Measurements from ENCODE around the gene SIAE. TPM values are rescaled to one million over a fixed set of nuclear protein-coding genes. Genes with fewer than 3 reads are reported as not detected.

The SIAE gene
- total and polyA plus RNA-seq, 7 donors = 9.1 to 21.8 (median 15.7) TPM

DNA sequence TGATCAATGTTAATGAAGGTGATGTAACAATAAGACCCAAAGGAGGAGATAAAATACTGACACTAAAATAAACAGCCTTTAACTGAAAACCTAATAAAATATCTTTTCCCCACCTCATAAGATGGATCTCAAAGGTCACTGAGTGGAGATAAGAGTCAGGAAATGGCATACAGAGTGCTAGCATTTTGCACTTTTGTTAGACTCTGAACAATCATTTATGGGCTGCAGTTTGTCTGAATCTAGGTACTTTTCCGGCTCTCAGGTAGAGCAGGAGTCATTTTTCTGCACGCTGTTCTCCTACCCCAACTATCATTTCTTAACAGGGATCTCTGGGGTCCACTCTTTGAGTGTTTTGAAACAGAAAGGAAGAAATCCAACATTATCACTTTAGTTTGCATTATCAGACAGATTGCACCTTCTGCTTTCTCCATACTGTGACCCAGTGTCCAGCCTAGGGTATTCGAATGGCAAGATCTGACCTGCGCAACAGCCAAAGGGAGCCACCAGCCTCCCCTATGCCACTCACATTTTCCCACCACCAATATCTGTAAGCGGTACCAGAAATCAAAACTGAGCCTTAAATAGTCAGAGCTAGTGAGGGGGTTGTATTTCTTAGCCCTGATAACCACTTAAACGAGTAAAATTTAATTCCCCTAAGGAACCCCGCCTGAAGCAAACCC is 863 bp downstream of the SIAE start:
- peak overlapping the region; percentile 77 for H3K4me3 ChIP-seq
- H3K9me3 ChIP-seq = no peaks in the 10 kb centered on the region
- DNase-seq (no peak), ATAC-seq (peak in 2 of 4 donors; percentile 15 to 33)
- intact Hi-C loops (cut with DNase I) = loop anchor here in 1 of 2 donors (5.0 kb wide), 1 partner anchor 90 kb away; the partner anchor contains the start of gene ESAM
- H3K4me1 ChIP-seq = peaks cover 14% of the 10 kb centered on the region
- TF ChIP-seq, protein P1, sequence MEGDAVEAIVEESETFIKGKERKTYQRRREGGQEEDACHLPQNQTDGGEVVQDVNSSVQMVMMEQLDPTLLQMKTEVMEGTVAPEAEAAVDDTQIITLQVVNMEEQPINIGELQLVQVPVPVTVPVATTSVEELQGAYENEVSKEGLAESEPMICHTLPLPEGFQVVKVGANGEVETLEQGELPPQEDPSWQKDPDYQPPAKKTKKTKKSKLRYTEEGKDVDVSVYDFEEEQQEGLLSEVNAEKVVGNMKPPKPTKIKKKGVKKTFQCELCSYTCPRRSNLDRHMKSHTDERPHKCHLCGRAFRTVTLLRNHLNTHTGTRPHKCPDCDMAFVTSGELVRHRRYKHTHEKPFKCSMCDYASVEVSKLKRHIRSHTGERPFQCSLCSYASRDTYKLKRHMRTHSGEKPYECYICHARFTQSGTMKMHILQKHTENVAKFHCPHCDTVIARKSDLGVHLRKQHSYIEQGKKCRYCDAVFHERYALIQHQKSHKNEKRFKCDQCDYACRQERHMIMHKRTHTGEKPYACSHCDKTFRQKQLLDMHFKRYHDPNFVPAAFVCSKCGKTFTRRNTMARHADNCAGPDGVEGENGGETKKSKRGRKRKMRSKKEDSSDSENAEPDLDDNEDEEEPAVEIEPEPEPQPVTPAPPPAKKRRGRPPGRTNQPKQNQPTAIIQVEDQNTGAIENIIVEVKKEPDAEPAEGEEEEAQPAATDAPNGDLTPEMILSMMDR (IDR thresholded peaks at IDR 0.05) = no peak
- H3K27ac ChIP-seq = peak overlapping the region; percentile 75
- no peaks in the 10 kb centered on the region for H3K27me3 ChIP-seq (ENCODE audit: insufficient read depth in 3 of 3, low read length in 2 of 3)
- peaks cover 0 to 5% of the 10 kb centered on the region in 2 donors for H3K36me3 ChIP-seq (ENCODE audit: insufficient read depth in 1 of 2, low read depth in 1 of 2)
- 54 to 59% (median 57%) methylated on average over 7 of the region's 7 CpGs for WGBS, 3 donors

- H3K9me3 ChIP-seq = no peaks in the 10 kb centered on the region
- no peak for DNase-seq
- no peaks in the 10 kb centered on the region for H3K27me3 ChIP-seq (ENCODE audit: insufficient read depth in 3 of 3, low read length in 2 of 3)
- no peak overlapping the region for H3K27ac ChIP-seq
- TF ChIP-seq, protein P1 (IDR thresholded peaks at IDR 0.05) = no peak
- 38 to 48% (median 47%) methylated on average over 3 of the region's 3 CpGs for WGBS, 3 donors
- H3K4me1 ChIP-seq = peaks cover 14% of the 10 kb centered on the region
- no peak for ATAC-seq
- peaks cover 0 to 24% of the 10 kb centered on the region in 2 donors for H3K36me3 ChIP-seq (ENCODE audit: insufficient read depth in 1 of 2, low read depth in 1 of 2)
- H3K4me3 ChIP-seq = no peak overlapping the region
- intact Hi-C loops (cut with DNase I) = loop anchor here in 1 of 2 donors (5.0 kb wide), 1 partner anchor 92 kb away; the partner anchor contains the start of gene ESAM
Measured at GRCh38 chr11:124670732-124671131, 2.8 kb downstream of the SIAE start.

DNA sequence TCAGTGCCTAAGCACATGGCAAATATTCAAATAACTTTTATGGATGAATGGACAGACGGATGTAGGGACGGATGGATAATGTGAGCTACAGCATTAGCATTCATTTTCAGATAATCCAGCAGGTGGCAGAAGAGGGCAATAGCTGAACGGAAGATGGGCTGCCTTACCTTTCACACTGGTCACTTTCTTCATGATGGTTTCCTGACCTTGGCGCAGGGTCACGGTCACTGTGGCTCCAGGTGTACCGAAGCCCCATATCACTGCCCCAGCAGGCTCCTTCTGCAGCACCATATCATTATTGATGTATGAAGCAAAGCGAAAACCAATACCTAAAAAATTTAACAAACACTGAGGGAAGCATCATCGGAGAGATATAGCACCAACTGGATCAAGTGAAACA is 4.3 kb downstream of the SIAE start:
- ATAC-seq (peak in 2 of 4 donors; percentile 47 to 49), DNase-seq (no peak)
- Histone ChIP-seq H3K27ac (no peak overlapping the region), H3K4me1 (peaks cover 7% of the 10 kb centered on the region), H3K9me3 (no peaks in the 10 kb centered on the region), H3K36me3 (ENCODE audit: insufficient read depth in 1 of 2, low read depth in 1 of 2) (peaks cover 0 to 25% of the 10 kb centered on the region in 2 donors), H3K27me3 (ENCODE audit: insufficient read depth in 3 of 3, low read length in 2 of 3) (no peaks in the 10 kb centered on the region), H3K4me3 (no peak overlapping the region)
- intact Hi-C loops (cut with DNase I) = loop anchor here (1.0 to 10.0 kb wide), 4 partner anchors 94 to 1206 kb away; no protein-coding TSS in a partner anchor
- 23 to 27% (median 26%) methylated on average over 8 of the region's 8 CpGs for WGBS, 3 donors
- TF ChIP-seq, protein P1 (IDR thresholded peaks at IDR 0.05) = peak; percentile 83

GRCh38 chr11:124667601-124668000 is 5.9 kb downstream of the SIAE start:
- no peak overlapping the region for H3K27ac ChIP-seq
- peaks cover 1% of the 10 kb centered on the region for H3K4me1 ChIP-seq
- no peak for DNase-seq
- no peaks in the 10 kb centered on the region for H3K27me3 ChIP-seq (ENCODE audit: insufficient read depth in 3 of 3, low read length in 2 of 3)
- peaks cover 0 to 35% of the 10 kb centered on the region in 2 donors for H3K36me3 ChIP-seq (ENCODE audit: insufficient read depth in 1 of 2, low read depth in 1 of 2)
- TF ChIP-seq, protein P1 (IDR thresholded peaks at IDR 0.05) = no peak
- intact Hi-C loops (cut with DNase I) = loop anchor here in 1 of 2 donors (10.0 kb wide), 1 partner anchor 1207 kb away; no protein-coding TSS in a partner anchor
- H3K4me3 ChIP-seq = no peak overlapping the region
- no peaks in the 10 kb centered on the region for H3K9me3 ChIP-seq
- no peak for ATAC-seq
- 89 to 96% (median 90%) methylated on average over 3 of the region's 3 CpGs for WGBS, 3 donors
